H9 (cell line): ENCODE results near the gene PHLDB1. TPM values are rescaled to one million over a fixed set of nuclear protein-coding genes. Genes with fewer than 3 reads are reported as not detected.
A peak's percentile ranks its signal among the peaks of the same experiment; 100 is the strongest.

Source experiments
- DNase-seq: peaks from one replicate; pipeline ENCODE4 v3.0.0-alpha.2; 2017
- H2AFZ ChIP-seq: one replicate; pipeline ENCODE4 v1.6.1; 2013; ENCODE audit warnings: mild to moderate bottlenecking, low read length, control low read depth, moderate library complexity
- H2AK5ac ChIP-seq: 2 replicates; pipeline ENCODE4 v1.6.1; 2013; ENCODE audit warnings: low read length, control low read depth, mixed read lengths; ENCODE audit not compliant: insufficient read length
- H2BK120ac ChIP-seq: one replicate; pipeline ENCODE4 v1.6.1; 2013; ENCODE audit warnings: low read depth, mild to moderate bottlenecking, low read length, control low read depth, inconsistent platforms; ENCODE audit not compliant: poor library complexity, severe bottlenecking
- H2BK12ac ChIP-seq: 2 replicates; pipeline ENCODE4 v1.6.1; 2013; ENCODE audit warnings: low read length, control low read depth, mixed read lengths, low read depth; ENCODE audit not compliant: insufficient read length
- H2BK15ac ChIP-seq: 2 replicates; pipeline ENCODE4 v1.6.1; 2013; ENCODE audit warnings: low read depth, low read length, control low read depth
- H2BK20ac ChIP-seq: one replicate; pipeline ENCODE4 v1.6.1; 2013; ENCODE audit warnings: low read depth, mild to moderate bottlenecking, low read length, control low read depth, inconsistent platforms; ENCODE audit not compliant: poor library complexity, severe bottlenecking
- H2BK5ac ChIP-seq: 2 replicates; pipeline ENCODE4 v1.6.1; 2013; ENCODE audit warnings: low read length, control low read depth, mixed read lengths; ENCODE audit not compliant: insufficient read length
- H3K14ac ChIP-seq: 2 replicates; pipeline ENCODE4 v1.6.1; 2013; ENCODE audit warnings: low read length, control low read depth; ENCODE audit not compliant: insufficient read depth
- H3K18ac ChIP-seq: 2 replicates; pipeline ENCODE4 v1.6.1; 2013; ENCODE audit warnings: low read depth, mild to moderate bottlenecking, mixed read lengths, low read length, control low read depth; ENCODE audit not compliant: insufficient read length
- H3K23ac ChIP-seq: 2 replicates; pipeline ENCODE4 v1.6.1; 2013; ENCODE audit warnings: low read length, control low read depth, mixed read lengths, low read depth; ENCODE audit not compliant: insufficient read length
- H3K23me2 ChIP-seq: 2 replicates; pipeline ENCODE4 v1.6.1; 2013; ENCODE audit warnings: low read depth, mild to moderate bottlenecking, mixed read lengths, low read length, control low read depth; ENCODE audit not compliant: insufficient read length, poor library complexity, severe bottlenecking
- H3K27ac ChIP-seq: 2 replicates; pipeline ENCODE4 v1.5.1; 2013; ENCODE audit warnings: low read length, control low read depth, mixed read lengths, low read depth; ENCODE audit not compliant: insufficient read length
- H3K27me3 ChIP-seq: 2 replicates; pipeline ENCODE4 v1.6.1; 2013; ENCODE audit warnings: low read length, control low read depth, inconsistent platforms; ENCODE audit not compliant: insufficient read depth
- H3K4ac ChIP-seq: 2 replicates; pipeline ENCODE4 v1.6.1; 2013; ENCODE audit warnings: low read depth, mild to moderate bottlenecking, control low read depth, inconsistent platforms, low read length, moderate library complexity
- H3K4me1 ChIP-seq: 2 replicates; pipeline ENCODE4 v1.6.1; 2013; ENCODE audit warnings: low read length, control low read depth, inconsistent platforms; ENCODE audit not compliant: insufficient read depth
- H3K4me2 ChIP-seq: 2 replicates; pipeline ENCODE4 v1.6.1; 2013; ENCODE audit warnings: low read length, control low read depth, mixed read lengths; ENCODE audit not compliant: insufficient read length, insufficient read depth
- H3K56ac ChIP-seq: 2 replicates; pipeline ENCODE4 v1.6.1; 2013; ENCODE audit warnings: low read depth, mild to moderate bottlenecking, mixed read lengths, low read length, control low read depth; ENCODE audit not compliant: insufficient read length
- H3K79me1 ChIP-seq: 2 replicates; pipeline ENCODE4 v1.6.1; 2013; ENCODE audit warnings: low read depth, mild to moderate bottlenecking, moderate library complexity, low read length, control low read depth, inconsistent platforms; ENCODE audit not compliant: insufficient read depth, poor library complexity, severe bottlenecking
- H3K79me2 ChIP-seq: 2 replicates; pipeline ENCODE4 v1.6.1; 2013; ENCODE audit warnings: low read length, control low read depth, inconsistent platforms; ENCODE audit not compliant: insufficient read depth
- H3K9ac ChIP-seq: 2 replicates; pipeline ENCODE4 v1.6.1; 2013; ENCODE audit warnings: low read length, control low read depth, mixed read lengths; ENCODE audit not compliant: insufficient read length; ENCODE audit errors: extremely low read depth
- H3K9me3 ChIP-seq: one replicate; pipeline ENCODE4 v1.6.1; 2013; ENCODE audit warnings: low read depth, low read length, inconsistent platforms; ENCODE audit not compliant: control insufficient read depth
- H3T11ph ChIP-seq: one replicate; pipeline ENCODE4 v1.6.1; 2013; ENCODE audit warnings: mild to moderate bottlenecking, low read length, control low read depth, inconsistent platforms
- H4K20me1 ChIP-seq: one replicate; pipeline ENCODE4 v1.6.1; 2013; ENCODE audit not compliant: control insufficient read depth, insufficient read length, insufficient read depth
- H4K5ac ChIP-seq: 2 replicates; pipeline ENCODE4 v1.6.1; 2013; ENCODE audit warnings: low read depth, mild to moderate bottlenecking, mixed read lengths, low read length, control low read depth; ENCODE audit not compliant: insufficient read length
- H4K8ac ChIP-seq: replicated peaks from 2 replicates; pipeline ENCODE4 v1.6.1; 2013; ENCODE audit warnings: low read length, control low read depth, mixed read lengths, low read depth; ENCODE audit not compliant: insufficient read length
- H4K91ac ChIP-seq: 2 replicates; pipeline ENCODE4 v1.6.1; 2013; ENCODE audit warnings: low read depth, mild to moderate bottlenecking, moderate library complexity, mixed read lengths, low read length, control low read depth; ENCODE audit not compliant: insufficient read length
- H3K27ac Mint-ChIP-seq, 3 experiments: 2 replicates in 2 of 3; 3 replicates in 1 of 3; pipeline ENCODE4 v1.8.0; 2020 to 2021; ENCODE audit warnings: mixed read lengths in 3 of 3, mild to moderate bottlenecking in 1 of 3, moderate library complexity in 1 of 3
- H3K27me3 Mint-ChIP-seq: 2 replicates; pipeline ENCODE4 v1.8.0; 2021; ENCODE audit warnings: low read depth, mild to moderate bottlenecking, moderate library complexity, mixed read lengths
- H3K36me3 Mint-ChIP-seq, 3 experiments: 2 replicates in 2 of 3; 3 replicates in 1 of 3; pipeline ENCODE4 v1.8.0; 2020 to 2021; ENCODE audit warnings: low read depth in 3 of 3, mixed read lengths in 3 of 3; ENCODE audit not compliant: insufficient read depth in 1 of 3
- H3K4me1 Mint-ChIP-seq, 2 experiments: 2 replicates each; pipeline ENCODE4 v1.8.0; 2020; ENCODE audit warnings: mixed read lengths in 2 of 2
- H3K4me3 Mint-ChIP-seq, 2 experiments: 2 replicates in 1 of 2; 3 replicates in 1 of 2; pipeline ENCODE4 v1.8.0; 2020 to 2021; ENCODE audit warnings: mild to moderate bottlenecking in 2 of 2, mixed read lengths in 2 of 2, moderate library complexity in 1 of 2
- H3K9me3 Mint-ChIP-seq, 2 experiments: 2 replicates in 1 of 2; 3 replicates in 1 of 2; pipeline ENCODE4 v1.8.0; 2020; ENCODE audit warnings: mild to moderate bottlenecking in 2 of 2, mixed read lengths in 2 of 2, moderate library complexity in 1 of 2
- CTCF ChIP-seq: fragments of 200-600 bp; sonication (generic); conservative IDR thresholded peaks from 3 replicates; pipeline ENCODE4 v1.8.0; 2021; ENCODE audit warnings: antibody characterized with exemption, mild to moderate bottlenecking
- WGBS: extraction: QIAGEN DNeasy Blood & Tissue Kit; methylation state at CpG from one replicate; pipeline ENCODE4 v1.1.7; 2013; ENCODE audit warnings: missing lambda C conversion rate, low lambda C conversion rate, mixed read lengths; ENCODE audit not compliant: insufficient read length; ENCODE audit errors: extremely low coverage; 5-methylcytosine and 5-hydroxymethylcytosine counted together
- total RNA-seq: library from RNA; stranded (reverse); gene quantifications from 2 replicates; pipeline ENCODE4 v1.2.1, GENCODE V29; 2021

The PHLDB1 gene
- total RNA-seq, 1 experiment from 2014 or later = 56.0 TPM

- no peaks in the 10 kb centered on the region for H4K20me1 ChIP-seq
- H3K27ac Mint-ChIP-seq = peak overlapping the region; percentile 59 to 83 (median 77); a peak in 5 of 7 replicates
These were observed 84.8 kb downstream of the PHLDB1 start for GRCh38 chr11:118691926-118692830.

More at GRCh38 chr11:118691926-118692830, 84.8 kb downstream of the PHLDB1 start:
- no peak overlapping the region for H3K27ac ChIP-seq
- no peak overlapping the region for H3K23ac ChIP-seq
- DNase-seq = no peak
- H3K14ac ChIP-seq = no peak overlapping the region
- no peak overlapping the region for H3K4me2 ChIP-seq
- H3K36me3 Mint-ChIP-seq = peaks cover 0 to 4% (median 0%) of the 10 kb centered on the region in 3 experiments; a peak in 2 of 7 replicates
- no peak overlapping the region for H4K8ac ChIP-seq
- H3K23me2 ChIP-seq = peaks cover 3% of the 10 kb centered on the region
- no CpG with 5 or more reads among the region's 15 CpGs for WGBS
- no peak overlapping the region for H4K91ac ChIP-seq
- H2BK20ac ChIP-seq = no peak overlapping the region
- H3K27me3 ChIP-seq = no peaks in the 10 kb centered on the region
- H2BK12ac ChIP-seq = no peak overlapping the region
- no peak overlapping the region for H4K5ac ChIP-seq
- H2BK5ac ChIP-seq = no peak overlapping the region
- TF ChIP-seq CTCF = no peak
- no peak overlapping the region for H3K9ac ChIP-seq
- H2BK120ac ChIP-seq = no peak overlapping the region
- H3K56ac ChIP-seq = no peak overlapping the region
- no peak overlapping the region for H2AK5ac ChIP-seq
- no peak overlapping the region for H3T11ph ChIP-seq
- peaks cover 0 to 3% of the 10 kb centered on the region in 2 experiments; a peak in 1 of 5 replicates for H3K9me3 Mint-ChIP-seq
- H3K79me2 ChIP-seq = no peaks in the 10 kb centered on the region
- peaks cover 41 to 43% of the 10 kb centered on the region in 2 experiments for H3K4me1 Mint-ChIP-seq
- no peak overlapping the region for H3K4ac ChIP-seq
- peak overlapping the region; percentile 16 for H3K18ac ChIP-seq
- peaks cover 6% of the 10 kb centered on the region; the same call in 1 of the 2 replicates for H3K4me1 ChIP-seq
- no peaks in the 10 kb centered on the region; the same call in 1 of the 2 replicates for H3K27me3 Mint-ChIP-seq
- H2AFZ ChIP-seq = no peak overlapping the region
- H3K4me3 Mint-ChIP-seq = peak overlapping the region in 1 of 2 experiments; percentile 19; a peak in 1 of 5 replicates
- no peaks in the 10 kb centered on the region for H3K79me1 ChIP-seq
- H2BK15ac ChIP-seq = no peak overlapping the region
- no peaks in the 10 kb centered on the region for H3K9me3 ChIP-seq
